HUES64 (cell line): ENCODE data around the gene FHIT.

Experiments used
- H3K27ac ChIP-seq: 2 replicates; pipeline ENCODE4 v1.7.0; 2013; ENCODE audit warnings: low read depth, low read length, inconsistent platforms
- H3K27me3 ChIP-seq: 2 replicates; pipeline ENCODE4 v1.6.1; 2013; ENCODE audit warnings: mild to moderate bottlenecking, low read length; ENCODE audit not compliant: insufficient read depth
- H3K36me3 ChIP-seq: 2 replicates; pipeline ENCODE4 v1.6.1; 2013; ENCODE audit warnings: mild to moderate bottlenecking, low read length; ENCODE audit not compliant: insufficient read depth
- H3K4me1 ChIP-seq: 2 replicates; pipeline ENCODE4 v1.6.1; 2013; ENCODE audit warnings: mild to moderate bottlenecking, low read length, moderate library complexity; ENCODE audit not compliant: insufficient read depth
- H3K4me3 ChIP-seq: 2 replicates; pipeline ENCODE4 v1.5.1; 2013; ENCODE audit warnings: mild to moderate bottlenecking, low read length, moderate library complexity
- H3K9ac ChIP-seq: 2 replicates; pipeline ENCODE4 v1.6.1; 2013; ENCODE audit warnings: mild to moderate bottlenecking, low read depth, low read length
- H3K9me3 ChIP-seq: 2 replicates; pipeline ENCODE4 v1.6.1; 2013; ENCODE audit warnings: low read depth, low read length; ENCODE audit not compliant: insufficient read depth
- WGBS: fragments of 150-250, 120-280 bp; methylation state at CpG from one replicate; pipeline ENCODE4 v1.1.7; 2013; ENCODE audit warnings: missing lambda C conversion rate; 5-methylcytosine and 5-hydroxymethylcytosine counted together

Gene FHIT

GRCh38 chr3:60770532-60770931, 480.7 kb downstream of the FHIT start:
- 96% methylated on average over 1 of the region's 1 CpG for WGBS

GRCh38 chr3:60767536-60767935, 483.7 kb downstream of the FHIT start:
- H3K4me3 ChIP-seq: no peak overlapping the region
- H3K4me1 ChIP-seq: peaks cover 18% of the 10 kb centered on the region
- no peak overlapping the region for H3K9ac ChIP-seq
- H3K27me3 ChIP-seq: no peaks in the 10 kb centered on the region
- WGBS: 93% methylated on average over 3 of the region's 3 CpGs
- no peak overlapping the region for H3K27ac ChIP-seq
- H3K9me3 ChIP-seq: no peaks in the 10 kb centered on the region
- H3K36me3 ChIP-seq: no peaks in the 10 kb centered on the region

More at GRCh38 chr3:60770532-60770931, 480.7 kb downstream of the FHIT start:
- no peak overlapping the region for H3K4me3 ChIP-seq
- no peak overlapping the region for H3K9ac ChIP-seq
- no peak overlapping the region for H3K27ac ChIP-seq
- H3K27me3 ChIP-seq: no peaks in the 10 kb centered on the region
- peaks cover 29% of the 10 kb centered on the region for H3K4me1 ChIP-seq
- H3K36me3 ChIP-seq: no peaks in the 10 kb centered on the region; the same call in 1 of the 2 replicates
- H3K9me3 ChIP-seq: peaks cover 18% of the 10 kb centered on the region

GRCh38 chr3:60765776-60766175, 485.5 kb downstream of the FHIT start:
- WGBS: 98% methylated on average over 3 of the region's 3 CpGs
- no peaks in the 10 kb centered on the region for H3K36me3 ChIP-seq
- no peaks in the 10 kb centered on the region for H3K27me3 ChIP-seq
- no peak overlapping the region for H3K9ac ChIP-seq
- H3K4me1 ChIP-seq: peaks cover 12% of the 10 kb centered on the region
- H3K4me3 ChIP-seq: no peak overlapping the region
- no peak overlapping the region for H3K27ac ChIP-seq
- no peaks in the 10 kb centered on the region for H3K9me3 ChIP-seq

- whole genome bisulfite sequencing: 96% methylated on average over 2 of the region's 2 CpGs
- H3K27me3 ChIP-seq: no peaks in the 10 kb centered on the region
- H3K4me1 ChIP-seq: peaks cover 10% of the 10 kb centered on the region; the same call in 1 of the 2 replicates
- H3K27ac ChIP-seq: no peak overlapping the region
- no peak overlapping the region for H3K9ac ChIP-seq
- H3K9me3 ChIP-seq: no peaks in the 10 kb centered on the region
- H3K4me3 ChIP-seq: no peak overlapping the region
- no peaks in the 10 kb centered on the region for H3K36me3 ChIP-seq
These were observed 486.4 kb downstream of the FHIT start for GRCh38 chr3:60764870-60765269.

GRCh38 chr3:60760145-60760544, 491.1 kb downstream of the FHIT start:
- H3K4me3 ChIP-seq: no peak overlapping the region
- no peak overlapping the region for H3K9ac ChIP-seq
- no peaks in the 10 kb centered on the region for H3K27me3 ChIP-seq
- H3K27ac ChIP-seq: no peak overlapping the region
- WGBS: 95% methylated on average over 3 of the region's 3 CpGs
- H3K9me3 ChIP-seq: no peaks in the 10 kb centered on the region
- H3K36me3 ChIP-seq: no peaks in the 10 kb centered on the region
- H3K4me1 ChIP-seq: peaks cover 27% of the 10 kb centered on the region

- Histone ChIP-seq H3K9me3 (no peaks in the 10 kb centered on the region), H3K27me3 (no peaks in the 10 kb centered on the region), H3K4me1 (peaks cover 30% of the 10 kb centered on the region), H3K9ac (no peak overlapping the region), H3K36me3 (no peaks in the 10 kb centered on the region), H3K27ac (no peak overlapping the region), H3K4me3 (no peak overlapping the region)
- 94% methylated on average over 3 of the region's 3 CpGs for WGBS
These were observed 491.8 kb downstream of the FHIT start for GRCh38 chr3:60759439-60759838.

GRCh38 chr3:60758831-60759230, 492.4 kb downstream of the FHIT start:
- no peak overlapping the region for H3K4me3 ChIP-seq
- H3K9me3 ChIP-seq: no peaks in the 10 kb centered on the region
- H3K36me3 ChIP-seq: no peaks in the 10 kb centered on the region
- no peak overlapping the region for H3K27ac ChIP-seq
- 96% methylated on average over 5 of the region's 5 CpGs for WGBS
- H3K27me3 ChIP-seq: no peaks in the 10 kb centered on the region
- peaks cover 30% of the 10 kb centered on the region for H3K4me1 ChIP-seq
- H3K9ac ChIP-seq: no peak overlapping the region

- WGBS: 94% methylated on average over 2 of the region's 2 CpGs
- H3K27me3 ChIP-seq: no peaks in the 10 kb centered on the region
- no peak overlapping the region for H3K27ac ChIP-seq
- no peak overlapping the region for H3K4me3 ChIP-seq
- H3K4me1 ChIP-seq: peaks cover 35% of the 10 kb centered on the region
- no peaks in the 10 kb centered on the region for H3K36me3 ChIP-seq
- H3K9me3 ChIP-seq: no peaks in the 10 kb centered on the region
- H3K9ac ChIP-seq: no peak overlapping the region
These were observed 493.1 kb downstream of the FHIT start for GRCh38 chr3:60758171-60758570.

- no peak overlapping the region for H3K27ac ChIP-seq
- H3K4me1 ChIP-seq: peaks cover 35% of the 10 kb centered on the region
- H3K4me3 ChIP-seq: no peak overlapping the region
- H3K36me3 ChIP-seq: no peaks in the 10 kb centered on the region
- H3K27me3 ChIP-seq: no peaks in the 10 kb centered on the region
- 96% methylated on average over 6 of the region's 6 CpGs for WGBS
- no peak overlapping the region for H3K9ac ChIP-seq
- H3K9me3 ChIP-seq: no peaks in the 10 kb centered on the region
These were observed 493.5 kb downstream of the FHIT start for GRCh38 chr3:60757724-60758123.

GRCh38 chr3:60756241-60757030, 494.8 kb downstream of the FHIT start:
- H3K27ac ChIP-seq: no peak overlapping the region
- no peak overlapping the region for H3K9ac ChIP-seq
- WGBS: 88% methylated on average over 7 of the region's 7 CpGs
- no peaks in the 10 kb centered on the region for H3K36me3 ChIP-seq
- no peak overlapping the region for H3K4me3 ChIP-seq
- H3K4me1 ChIP-seq: peaks cover 35% of the 10 kb centered on the region
- H3K27me3 ChIP-seq: no peaks in the 10 kb centered on the region
- H3K9me3 ChIP-seq: 0 out of 2 replicates have a peak, but pooled peaks cover 5% of the 10 kb centered on the region

GRCh38 chr3:60755094-60755493, 496.2 kb downstream of the FHIT start:
- H3K9ac ChIP-seq: no peak overlapping the region
- H3K27ac ChIP-seq: no peak overlapping the region
- no peak overlapping the region for H3K4me3 ChIP-seq
- no peaks in the 10 kb centered on the region for H3K36me3 ChIP-seq
- 39% methylated on average over 3 of the region's 3 CpGs for WGBS
- peaks cover 17% of the 10 kb centered on the region for H3K9me3 ChIP-seq
- H3K4me1 ChIP-seq: peaks cover 25% of the 10 kb centered on the region
- no peaks in the 10 kb centered on the region for H3K27me3 ChIP-seq
